ENCODE data around the gene TRAPPC8. TPM values are rescaled to one million over a fixed set of nuclear protein-coding genes. Genes with fewer than 3 reads are reported as not detected.
"Not testable (repeated sequence)": the region's sequence is repeated elsewhere in the genome, so short reads cannot be mapped to it uniquely, and the experiment has no call there.

TRAPPC8 gene
- total RNA-seq, 1 donor from 2014 or later, result 29.4 TPM

- H3K27me3 ChIP-seq (ENCODE audit: control insufficient read depth, insufficient read depth, low read length), result no peaks in the 10 kb centered on the region
- TF ChIP-seq CTCF (IDR thresholded peaks at IDR 0.05; ENCODE audit: insufficient read depth, low read length, poor library complexity, severe bottlenecking), result no peak
- DNase-seq (ENCODE audit: low read depth), result no peak
- H3K4me3 ChIP-seq (ENCODE audit: low read depth, low read length), result no peak overlapping the region
- H3K36me3 ChIP-seq (ENCODE audit: control insufficient read depth, insufficient read depth, low read length), result peaks cover 3% of the 10 kb centered on the region
Measured at GRCh38 chr18:31901063-31901462, 41.9 kb downstream of the TRAPPC8 start.

DNA sequence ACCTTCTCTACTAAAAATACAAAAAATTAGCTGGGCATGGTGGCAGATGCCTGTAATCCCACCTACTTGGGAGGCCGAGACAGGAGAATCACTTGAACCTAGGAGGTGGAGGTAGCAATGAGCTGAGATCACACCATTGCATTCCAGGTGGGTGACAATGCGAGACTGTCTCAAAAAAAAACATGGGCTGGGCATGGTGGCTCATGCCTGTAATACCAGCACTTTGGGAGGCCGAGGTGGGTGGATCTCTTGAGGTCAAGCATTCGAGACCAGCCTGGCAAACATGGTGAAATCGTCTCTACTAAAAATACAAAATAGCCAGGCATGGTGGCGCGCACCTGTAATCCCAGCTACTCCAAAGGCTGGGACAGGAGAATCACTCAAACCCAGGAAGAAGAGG, 43.2 kb downstream of the TRAPPC8 start:
- not testable (repeated sequence) for H3K27me3 ChIP-seq (ENCODE audit: control insufficient read depth, insufficient read depth, low read length); H3K36me3 ChIP-seq (ENCODE audit: control insufficient read depth, insufficient read depth, low read length); DNase-seq (ENCODE audit: low read depth); H3K4me3 ChIP-seq (ENCODE audit: low read depth, low read length)

- no peak overlapping the region for H3K4me3 ChIP-seq (ENCODE audit: low read depth, low read length)
- no peaks in the 10 kb centered on the region for H3K27me3 ChIP-seq (ENCODE audit: control insufficient read depth, insufficient read depth, low read length)
- H3K36me3 ChIP-seq (ENCODE audit: control insufficient read depth, insufficient read depth, low read length), result no peaks in the 10 kb centered on the region
- TF ChIP-seq CTCF (IDR thresholded peaks at IDR 0.05; ENCODE audit: insufficient read depth, low read length, poor library complexity, severe bottlenecking), result no peak
- no peak for DNase-seq (ENCODE audit: low read depth)
Measured at GRCh38 chr18:31892936-31893335, 50.0 kb downstream of the TRAPPC8 start.

DNA sequence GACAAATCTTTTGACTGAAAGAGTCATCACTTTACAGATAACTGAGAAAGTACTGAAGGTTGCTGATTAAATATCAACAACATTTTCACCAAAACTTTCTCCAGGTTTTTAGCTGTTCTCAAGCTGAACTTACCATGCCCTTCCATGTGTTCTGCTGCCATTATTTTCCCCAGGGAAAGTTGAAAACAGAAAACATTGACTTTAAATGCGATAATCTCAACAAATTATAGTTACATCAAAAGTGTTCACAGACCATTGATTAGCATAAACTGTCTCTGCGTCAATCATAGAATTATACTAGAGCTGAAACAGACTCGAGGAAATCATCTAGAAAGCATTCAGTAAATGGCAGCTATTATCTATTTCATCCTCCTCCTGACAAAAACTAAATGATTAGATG, 51.4 kb downstream of the TRAPPC8 start:
- H3K36me3 ChIP-seq (ENCODE audit: control insufficient read depth, insufficient read depth, low read length), result no peaks in the 10 kb centered on the region

DNA sequence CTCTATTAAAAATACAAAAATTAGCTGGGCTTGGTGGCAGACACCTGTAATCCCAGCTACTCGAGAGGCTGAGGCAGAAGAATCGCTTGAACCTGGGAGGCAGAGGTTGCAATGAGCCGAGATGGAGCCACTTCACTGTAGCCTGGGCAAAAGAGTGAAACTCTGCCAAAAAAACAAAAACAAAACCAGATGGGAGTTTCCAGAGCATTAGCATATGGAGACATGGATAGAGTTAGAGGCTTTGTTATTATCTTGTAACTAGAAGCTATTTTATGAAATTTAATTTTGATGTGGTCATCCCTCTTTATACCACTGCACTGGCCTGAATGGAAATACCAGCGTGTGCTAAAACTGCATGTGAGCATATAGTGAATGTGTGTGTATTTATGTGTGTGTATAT, 58.9 kb downstream of the TRAPPC8 start:
- Histone ChIP-seq H3K27me3 (ENCODE audit: control insufficient read depth, insufficient read depth, low read length) (no peaks in the 10 kb centered on the region), H3K4me3 (ENCODE audit: low read depth, low read length) (no peak overlapping the region), H3K36me3 (ENCODE audit: control insufficient read depth, insufficient read depth, low read length) (no peaks in the 10 kb centered on the region)
- TF ChIP-seq CTCF (IDR thresholded peaks at IDR 0.05; ENCODE audit: insufficient read depth, low read length, poor library complexity, severe bottlenecking), result no peak
- no peak for DNase-seq (ENCODE audit: low read depth)

More for the DNA sequence above, 51.4 kb downstream of the TRAPPC8 start:
- TF ChIP-seq CTCF (IDR thresholded peaks at IDR 0.05; ENCODE audit: insufficient read depth, low read length, poor library complexity, severe bottlenecking), result no peak
- H3K4me3 ChIP-seq (ENCODE audit: low read depth, low read length), result no peak overlapping the region
- H3K27me3 ChIP-seq (ENCODE audit: control insufficient read depth, insufficient read depth, low read length), result no peaks in the 10 kb centered on the region
- DNase-seq (ENCODE audit: low read depth), result no peak

GRCh38 chr18:31880186-31880898, 62.6 kb downstream of the TRAPPC8 start:
- H3K36me3 ChIP-seq (ENCODE audit: control insufficient read depth, insufficient read depth, low read length), result no peaks in the 10 kb centered on the region
- no peaks in the 10 kb centered on the region for H3K27me3 ChIP-seq (ENCODE audit: control insufficient read depth, insufficient read depth, low read length)
- DNase-seq (ENCODE audit: low read depth), result no peak
- H3K4me3 ChIP-seq (ENCODE audit: low read depth, low read length), result no peak overlapping the region
- TF ChIP-seq CTCF (IDR thresholded peaks at IDR 0.05; ENCODE audit: insufficient read depth, low read length, poor library complexity, severe bottlenecking), result no peak
